HEK293 (cell line): ENCODE results near the gene WDR53.

ENCODE experiments used
- KLF1 ChIP-seq: fragments of 450-650 bp; formaldehyde crosslinking; IDR thresholded peaks from 2 replicates; pipeline ENCODE4 v1.5.1; 2016; ENCODE audit warnings: missing biosample characterization, missing genetic modification characterization
- ZBTB7A ChIP-seq: fragments of 450-650 bp; formaldehyde crosslinking; IDR thresholded peaks from 2 replicates; pipeline ENCODE4 v1.5.1; 2016; ENCODE audit warnings: low read depth, missing biosample characterization, missing genetic modification characterization
- ZNF274 ChIP-seq, 2 experiments: fragments of 200-500 bp in 1 of 2; fragments of 450-650 bp in 1 of 2; sonication (Bioruptor generic) in 1 of 2; formaldehyde crosslinking in 1 of 2; IDR thresholded peaks; 2 replicates each; pipeline versions ENCODE4 v1.5.1 to v1.6.1; 2014 to 2016; ENCODE audit warnings: borderline replicate concordance in 1 of 2, inconsistent platforms in 1 of 2, low read length in 1 of 2, missing biosample characterization in 1 of 2, missing genetic modification characterization in 1 of 2
- ZNF561 ChIP-seq: fragments of 450-650 bp; IDR thresholded peaks from 2 replicates; pipeline ENCODE4 v1.5.1; 2018; ENCODE audit warnings: missing biosample characterization, missing genetic modification characterization, borderline replicate concordance
- ZNF626 ChIP-seq: fragments of 450-650 bp; sonication (Bioruptor Pico); formaldehyde crosslinking; IDR thresholded peaks from 2 replicates; pipeline ENCODE4 v1.5.1; 2018; ENCODE audit warnings: missing biosample characterization, missing genetic modification characterization, inconsistent platforms
- ZNF747 ChIP-seq: fragments of 450-650 bp; formaldehyde crosslinking; IDR thresholded peaks from 2 replicates; pipeline ENCODE4 v1.5.1; 2016; ENCODE audit warnings: missing biosample characterization, missing genetic modification characterization
- ZNF76 ChIP-seq: fragments of 450-650 bp; formaldehyde crosslinking; IDR thresholded peaks from 2 replicates; pipeline ENCODE4; 2016; ENCODE audit warnings: low read depth, missing biosample characterization, missing genetic modification characterization, borderline replicate concordance
- ZNF776 ChIP-seq: fragments of 450-650 bp; formaldehyde crosslinking; IDR thresholded peaks from 2 replicates; pipeline ENCODE4 v1.5.0; 2017; ENCODE audit warnings: missing biosample characterization, missing genetic modification characterization, borderline replicate concordance
- TF ChIP-seq, protein P1 (sequence below): fragments of 450-650 bp; formaldehyde crosslinking; IDR thresholded peaks from 2 replicates; pipeline ENCODE4 v1.5.1; 2016; ENCODE audit warnings: missing biosample characterization, missing genetic modification characterization
- TF ChIP-seq, protein P2 (sequence below): fragments of 450-650 bp; formaldehyde crosslinking; IDR thresholded peaks from 2 replicates; pipeline ENCODE4 v1.5.1; 2016; ENCODE audit warnings: missing biosample characterization, missing genetic modification characterization

DNA sequence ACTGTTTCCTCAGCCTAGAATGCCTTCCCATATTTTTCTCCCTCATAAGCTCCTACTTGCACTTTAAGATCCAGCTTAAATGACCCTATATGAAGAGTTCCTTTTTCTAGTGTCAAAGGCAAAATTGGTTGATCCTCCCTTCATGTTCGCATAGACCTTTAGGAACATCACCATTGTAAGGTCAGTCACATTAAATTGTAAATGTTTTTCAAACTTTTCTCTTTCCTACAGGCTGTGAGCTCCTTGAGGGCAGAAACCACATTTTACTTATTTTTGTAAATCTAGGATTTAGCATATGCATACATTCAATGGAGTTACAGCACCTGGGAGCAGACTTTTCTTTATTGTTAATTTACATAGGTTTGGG lies 54.0 kb downstream of the WDR53 start:
- TF ChIP-seq, protein P1, sequence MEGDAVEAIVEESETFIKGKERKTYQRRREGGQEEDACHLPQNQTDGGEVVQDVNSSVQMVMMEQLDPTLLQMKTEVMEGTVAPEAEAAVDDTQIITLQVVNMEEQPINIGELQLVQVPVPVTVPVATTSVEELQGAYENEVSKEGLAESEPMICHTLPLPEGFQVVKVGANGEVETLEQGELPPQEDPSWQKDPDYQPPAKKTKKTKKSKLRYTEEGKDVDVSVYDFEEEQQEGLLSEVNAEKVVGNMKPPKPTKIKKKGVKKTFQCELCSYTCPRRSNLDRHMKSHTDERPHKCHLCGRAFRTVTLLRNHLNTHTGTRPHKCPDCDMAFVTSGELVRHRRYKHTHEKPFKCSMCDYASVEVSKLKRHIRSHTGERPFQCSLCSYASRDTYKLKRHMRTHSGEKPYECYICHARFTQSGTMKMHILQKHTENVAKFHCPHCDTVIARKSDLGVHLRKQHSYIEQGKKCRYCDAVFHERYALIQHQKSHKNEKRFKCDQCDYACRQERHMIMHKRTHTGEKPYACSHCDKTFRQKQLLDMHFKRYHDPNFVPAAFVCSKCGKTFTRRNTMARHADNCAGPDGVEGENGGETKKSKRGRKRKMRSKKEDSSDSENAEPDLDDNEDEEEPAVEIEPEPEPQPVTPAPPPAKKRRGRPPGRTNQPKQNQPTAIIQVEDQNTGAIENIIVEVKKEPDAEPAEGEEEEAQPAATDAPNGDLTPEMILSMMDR (tag by site-specific recombination) = no peak
- TF ChIP-seq ZNF76 (tag by site-specific recombination) (no peak), ZBTB7A (tag by site-specific recombination) (no peak), ZNF561 (tag by site-specific recombination) (no peak), ZNF626 (tag by site-specific recombination) (no peak), ZNF274 (IDR thresholded peaks at IDR 0.05; ENCODE audit: low read length) (no peak), ZNF274 (tag by site-specific recombination; IDR thresholded peaks at IDR 0.05; ENCODE audit: borderline replicate concordance) (no peak), KLF1 (tag by site-specific recombination) (no peak), ZNF776 (tag by site-specific recombination) (no peak), ZNF747 (no peak)
- TF ChIP-seq, protein P2, sequence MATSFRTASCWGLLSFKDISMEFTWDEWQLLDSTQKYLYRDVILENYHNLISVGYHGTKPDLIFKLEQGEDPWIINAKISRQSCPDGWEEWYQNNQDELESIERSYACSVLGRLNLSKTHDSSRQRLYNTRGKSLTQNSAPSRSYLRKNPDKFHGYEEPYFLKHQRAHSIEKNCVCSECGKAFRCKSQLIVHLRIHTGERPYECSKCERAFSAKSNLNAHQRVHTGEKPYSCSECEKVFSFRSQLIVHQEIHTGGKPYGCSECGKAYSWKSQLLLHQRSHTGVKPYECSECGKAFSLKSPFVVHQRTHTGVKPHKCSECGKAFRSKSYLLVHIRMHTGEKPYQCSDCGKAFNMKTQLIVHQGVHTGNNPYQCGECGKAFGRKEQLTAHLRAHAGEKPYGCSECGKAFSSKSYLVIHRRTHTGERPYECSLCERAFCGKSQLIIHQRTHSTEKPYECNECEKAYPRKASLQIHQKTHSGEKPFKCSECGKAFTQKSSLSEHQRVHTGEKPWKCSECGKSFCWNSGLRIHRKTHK (tag by site-specific recombination) = no peak
